ENCODE results near the gene DDX46. TPM values are rescaled to one million over a fixed set of nuclear protein-coding genes. Genes with fewer than 3 reads are reported as not detected.

DDX46 gene
- total RNA-seq, 1 experiment from 2014 or later: 99.3 TPM

GRCh38 chr5:134724872-134725271, 33.7 kb upstream of the DDX46 start:
- BruUV-seq (replicated peaks): no TSS peak
- Histone ChIP-seq H4K20me1 (ENCODE audit: insufficient read depth) (no peaks in the 10 kb centered on the region), H3K9ac (ENCODE audit: low read length) (no peak overlapping the region), H3K4me1 (ENCODE audit: control insufficient read depth in 1 of 2, insufficient read depth in 2 of 2, low read length in 2 of 2) (no peaks in the 10 kb centered on the region), H3K79me2 (ENCODE audit: insufficient read depth, low read length) (no peaks in the 10 kb centered on the region), H3K9me3 (ENCODE audit: control insufficient read depth in 1 of 2, insufficient read depth in 1 of 2, low read depth in 1 of 2, low read length in 2 of 2) (no peaks in the 10 kb centered on the region), H3K27ac (ENCODE audit: low read depth, low read length) (no peak overlapping the region), H3K27me3 (ENCODE audit: insufficient read depth, low read length) (no peaks in the 10 kb centered on the region), H3K4me2 (ENCODE audit: low read length) (no peak overlapping the region), H3K4me3 (replicated peaks in 1 of 2; ENCODE audit: low read depth in 1 of 2, low read length in 2 of 2) (no peak overlapping the region), H3K9me2 (ENCODE audit: insufficient read depth) (no peaks in the 10 kb centered on the region), H2AFZ (ENCODE audit: low read depth, low read length, poor library complexity, severe bottlenecking) (no peak overlapping the region), H3K36me3 (ENCODE audit: control insufficient read depth in 1 of 2, insufficient read depth in 2 of 2, low read length in 2 of 2) (peaks cover 7 to 8% of the 10 kb centered on the region in 2 experiments; a peak in 2 of 4 replicates)
- ChIA-PET POLR2A (no interaction called here), CTCF (no interaction called here), RAD21 (ENCODE audit: low non-redundant PET in 1 of 2, low total read pairs in 2 of 2, uncharacterized antibody in 2 of 2, unreplicated experiment in 2 of 2) (no interaction called here)
- intact Hi-C loops (cut with micrococcal nuclease): no loop called here
- TF ChIP-seq EGR1 (IDR thresholded peaks at IDR 0.05; ENCODE audit: low read depth) (no peak), SIN3A (IDR thresholded peaks at IDR 0.05; ENCODE audit: low read depth) (no peak), EZH2 (IDR thresholded peaks at IDR 0.05) (no peak), ZNF274 (IDR thresholded peaks at IDR 0.05; ENCODE audit: low read depth, low read length) (no peak), RAD21 (IDR thresholded peaks at IDR 0.05; ENCODE audit: low read depth) (no peak), TCF7L2 (IDR thresholded peaks at IDR 0.05; ENCODE audit: borderline replicate concordance, extremely low read depth, insufficient read depth, insufficient read length) (no peak), SRF (IDR thresholded peaks at IDR 0.05; ENCODE audit: low read depth) (no peak)
- DNase-seq (ENCODE audit: low read depth, low spot score) (no peak), ATAC-seq (no peak)

- H3K27me3 ChIP-seq (ENCODE audit: insufficient read depth, low read length): no peaks in the 10 kb centered on the region
- no peak overlapping the region for H3K4me3 ChIP-seq (replicated peaks in 1 of 2; ENCODE audit: low read depth in 1 of 2, low read length in 2 of 2)
- H3K9me2 ChIP-seq (ENCODE audit: insufficient read depth): no peaks in the 10 kb centered on the region
- TF ChIP-seq MAX (IDR thresholded peaks at IDR 0.05) (no peak), ATF3 (IDR thresholded peaks at IDR 0.05) (no peak)
- ChIA-PET CTCF (no interaction called here), POLR2A (no interaction called here), RAD21 (ENCODE audit: low non-redundant PET in 1 of 2, low total read pairs in 2 of 2, uncharacterized antibody in 2 of 2, unreplicated experiment in 2 of 2) (no interaction called here)
- H3K9ac ChIP-seq (ENCODE audit: low read length): no peak overlapping the region
- ATAC-seq (no peak), DNase-seq (ENCODE audit: low read depth, low spot score) (no peak)
- H3K9me3 ChIP-seq (ENCODE audit: control insufficient read depth in 1 of 2, insufficient read depth in 1 of 2, low read depth in 1 of 2, low read length in 2 of 2): no peaks in the 10 kb centered on the region
- no TSS peak for BruUV-seq (replicated peaks)
- peaks cover 0 to 7% of the 10 kb centered on the region in 2 experiments; a peak in 2 of 4 replicates for H3K4me1 ChIP-seq (ENCODE audit: control insufficient read depth in 1 of 2, insufficient read depth in 2 of 2, low read length in 2 of 2)
- intact Hi-C loops (cut with micrococcal nuclease): loop anchor here (10.0 kb wide), 1 partner anchor 428 kb away; no protein-coding TSS in a partner anchor
- H3K79me2 ChIP-seq (ENCODE audit: insufficient read depth, low read length): no peaks in the 10 kb centered on the region
- no peak overlapping the region for H3K4me2 ChIP-seq (ENCODE audit: low read length)
- H4K20me1 ChIP-seq (ENCODE audit: insufficient read depth): no peaks in the 10 kb centered on the region
- H3K36me3 ChIP-seq (ENCODE audit: control insufficient read depth in 1 of 2, insufficient read depth in 2 of 2, low read length in 2 of 2): no peaks in the 10 kb centered on the region
- H3K27ac ChIP-seq (ENCODE audit: low read depth, low read length): no peak overlapping the region
- no peak overlapping the region for H2AFZ ChIP-seq (ENCODE audit: low read depth, low read length, poor library complexity, severe bottlenecking)
Observed at GRCh38 chr5:134732819-134733218, 25.8 kb upstream of the DDX46 start.

All from HCT116 (cell line).